Measurements from ENCODE around the gene MGAT4B. TPM values are rescaled to one million over a fixed set of nuclear protein-coding genes. Genes with fewer than 3 reads are reported as not detected.
A peak's percentile ranks its signal among the peaks of the same experiment; 100 is the strongest.

MGAT4B gene
- polyA plus RNA-seq, 2 of the 4 experiments (the other 2 are of a cell fraction) = 57.4 to 166 TPM

GRCh38 chr5:179839328-179840256, 32.9 kb upstream of the MGAT4B start:
- POLR2A ChIA-PET = interaction anchor here (0.8 kb wide), 1 partner anchor 9 kb away, joined by 3 read pairs; no protein-coding TSS in a partner anchor
- TF ChIP-seq TFCP2L1 (CRISPR knock-in tag; IDR thresholded peaks at IDR 0.05) (0 out of 2 replicates have a peak, but pooled peaks have one; percentile 12), RAD21 (conservative IDR thresholded peaks at IDR 0.05 in 1 of 2, IDR thresholded peaks at IDR 0.05 in 1 of 2) (0 out of 5 replicates have a peak, but pooled peaks of 1 of the 2 experiments have one; percentile 0), POLR2AphosphoS2 (conservative IDR thresholded peaks at IDR 0.05; ENCODE audit: low read length) (peak; percentile 99), RNF2 (IDR thresholded peaks at IDR 0.05; ENCODE audit: borderline replicate concordance, low read depth) (no peak), NFE2L2 (conservative IDR thresholded peaks at IDR 0.05; ENCODE audit: low read length) (no peak), JUN (IDR thresholded peaks at IDR 0.05) (peak in 1 of 2 experiments; percentile 58; a peak in 3 of 5 replicates), EP300 (IDR thresholded peaks at IDR 0.05) (no peak), GATA3 (IDR thresholded peaks at IDR 0.05; ENCODE audit: borderline replicate concordance) (peak; percentile 13; the same call in 1 of the 2 replicates), FOSB (CRISPR knock-in tag; IDR thresholded peaks at IDR 0.05) (peak; percentile 82), RARB (CRISPR knock-in tag; IDR thresholded peaks at IDR 0.05) (0 out of 2 replicates have a peak, but pooled peaks have one; percentile 37), E2F6 (IDR thresholded peaks at IDR 0.05; ENCODE audit: borderline replicate concordance, low read depth) (no peak), PBX3 (IDR thresholded peaks at IDR 0.05) (peak; percentile 67), CEBPB (IDR thresholded peaks at IDR 0.05) (peak; percentile 27 to 53; a peak in 1 of 4 replicates), MAX (IDR thresholded peaks at IDR 0.05) (peak; percentile 16; the same call in 1 of the 2 replicates)
- Histone ChIP-seq H3K27ac (peak overlapping the region in 1 of 2 experiments; percentile 75; a peak in 4 of 6 replicates), H3K4me1 (peaks cover 18% of the 10 kb centered on the region; the same call in 1 of the 3 replicates), H3K9me3 (peaks cover 2% of the 10 kb centered on the region; the same call in 1 of the 3 replicates), H3K4me2 (no peak overlapping the region), H3K4me3 (no peak overlapping the region)
- ATAC-seq = peak; percentile 37
- CTCF ChIA-PET = interaction anchor here (1.2 to 1.8 kb wide), 2 partner anchors 34 to 136 kb away, joined by 3 read pairs; no protein-coding TSS in a partner anchor
- no peak for FAIRE-seq
- 63% methylated on average over 16 of the region's 16 CpGs for WGBS (ENCODE audit: missing lambda C conversion rate)
- DNase-seq (ENCODE audit: low read depth in 1 of 2, low spot score in 1 of 2) = peak in 1 of 2 experiments; percentile 68

GRCh38 chr5:179837076-179838011, 30.7 kb upstream of the MGAT4B start:
- 83% methylated on average over 15 of the region's 15 CpGs for WGBS (ENCODE audit: missing lambda C conversion rate)
- no peak overlapping the region for H3K4me2 ChIP-seq
- 0 out of 6 replicates have a peak, but pooled peaks of 1 of the 2 experiments have one; percentile 0 for ATAC-seq
- H3K4me1 ChIP-seq = peaks cover 34% of the 10 kb centered on the region; the same call in 2 of the 3 replicates
- POLR2A ChIA-PET = interaction anchor here (0.6 to 1.4 kb wide), 3 partner anchors 10 to 176 kb away, joined by 3 to 7 read pairs (median 3); partner anchors contain the start of gene SQSTM1
- no peak for FAIRE-seq
- H3K27ac ChIP-seq = 0 out of 6 replicates have a peak overlapping the region, but pooled peaks of 1 of the 2 experiments have one; percentile 0
- H3K9me3 ChIP-seq = no peaks in the 10 kb centered on the region
- CTCF ChIA-PET = interaction anchor here (0.6 to 2.3 kb wide), 7 partner anchors 12 to 74 kb away, joined by 3 to 9 read pairs (median 4); partner anchors contain the start of gene TBC1D9B
- DNase-seq (ENCODE audit: low read depth in 1 of 2, low spot score in 1 of 2) = no peak
- no peak overlapping the region for H3K4me3 ChIP-seq
- TF ChIP-seq ZNF302 (CRISPR knock-in tag; IDR thresholded peaks at IDR 0.05) = no peak
- peak; percentile 61; the same call in 1 of the 2 replicates for TF ChIP-seq HOXA7 (CRISPR knock-in tag; IDR thresholded peaks at IDR 0.05)
- peak; percentile 14 to 72; a peak in 2 of 5 replicates for TF ChIP-seq JUN (IDR thresholded peaks at IDR 0.05)
- TF ChIP-seq RCOR1 (IDR thresholded peaks at IDR 0.05; ENCODE audit: low read depth, low read length) = no peak
- no peak for TF ChIP-seq MYC (IDR thresholded peaks at IDR 0.05; ENCODE audit: borderline replicate concordance, low read length)
- TF ChIP-seq USF2 (IDR thresholded peaks at IDR 0.05) = no peak
- TF ChIP-seq PBX3 (IDR thresholded peaks at IDR 0.05) = peak; percentile 13; the same call in 1 of the 2 replicates
- no peak; the same call in 1 of the 2 replicates for TF ChIP-seq REST (IDR thresholded peaks at IDR 0.05)
- no peak for TF ChIP-seq RFX5 (IDR thresholded peaks at IDR 0.05)
